Activated CD8-positive, alpha-beta memory T cell treated with anti-CD3 and anti-CD28 coated beads, Interleukin-2, amount 50 U/mL, for 24 hours (primary cell): Measurements from ENCODE around the gene IPO8.
"Not testable (repeated sequence)": the region's sequence is repeated elsewhere in the genome, so short reads cannot be mapped to it uniquely, and the experiment has no call there.

ENCODE experiments used
- DNase-seq: peaks from one replicate; pipeline ENCODE4 v3.0.0-alpha.2; 2020; ENCODE audit errors: extremely low read depth

The IPO8 gene

GRCh38 chr12:30687265-30687986 is 8.2 kb downstream of the IPO8 start:
- DNase-seq: no peak

- no peak for DNase-seq
Measured at GRCh38 chr12:30679241-30679640, 16.4 kb downstream of the IPO8 start.

- no peak for DNase-seq
Measured at GRCh38 chr12:30678221-30678620, 17.4 kb downstream of the IPO8 start.

- DNase-seq: no peak
Measured at GRCh38 chr12:30661210-30661609, 34.5 kb downstream of the IPO8 start.

GRCh38 chr12:30652034-30652696 is 43.5 kb downstream of the IPO8 start:
- DNase-seq: no peak

DNA sequence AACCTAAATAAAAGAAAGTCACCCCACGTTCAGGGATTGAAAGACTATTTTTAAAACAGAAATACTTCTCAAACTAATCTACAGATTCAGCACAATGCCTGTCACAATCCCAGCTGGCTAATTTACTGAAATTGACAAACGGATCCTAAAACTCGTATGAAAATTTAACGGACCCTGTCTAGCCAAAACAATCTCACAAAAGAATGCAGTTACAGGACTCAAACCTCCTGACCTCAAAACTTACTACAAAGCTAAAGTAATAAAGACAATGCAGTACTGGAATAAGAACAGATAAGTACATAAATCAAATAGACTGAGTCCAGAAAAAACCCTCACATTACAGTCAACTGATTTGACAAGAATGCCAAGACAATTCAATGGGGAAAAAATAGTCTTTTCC is 48.8 kb downstream of the IPO8 start:
- DNase-seq: no peak

DNA sequence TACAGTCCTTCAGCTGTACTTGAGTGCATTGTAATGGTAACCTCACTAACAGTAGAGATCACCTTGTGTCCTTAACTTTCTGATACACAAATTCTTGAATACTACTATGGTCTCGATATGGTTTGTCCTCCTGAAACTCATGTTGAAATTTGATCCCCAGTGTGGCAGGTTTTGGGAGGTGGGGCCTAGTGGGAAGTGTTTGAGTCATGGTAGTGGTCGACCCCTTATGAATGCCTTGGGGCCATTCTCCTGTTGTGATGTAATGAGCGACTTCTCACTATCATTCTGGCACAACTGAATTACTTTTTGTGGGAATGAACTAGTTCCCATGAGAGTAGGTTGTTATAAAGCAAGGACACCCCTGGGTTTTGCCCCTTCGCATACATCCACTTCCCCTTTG is 52.3 kb downstream of the IPO8 start:
- no peak for DNase-seq

DNA sequence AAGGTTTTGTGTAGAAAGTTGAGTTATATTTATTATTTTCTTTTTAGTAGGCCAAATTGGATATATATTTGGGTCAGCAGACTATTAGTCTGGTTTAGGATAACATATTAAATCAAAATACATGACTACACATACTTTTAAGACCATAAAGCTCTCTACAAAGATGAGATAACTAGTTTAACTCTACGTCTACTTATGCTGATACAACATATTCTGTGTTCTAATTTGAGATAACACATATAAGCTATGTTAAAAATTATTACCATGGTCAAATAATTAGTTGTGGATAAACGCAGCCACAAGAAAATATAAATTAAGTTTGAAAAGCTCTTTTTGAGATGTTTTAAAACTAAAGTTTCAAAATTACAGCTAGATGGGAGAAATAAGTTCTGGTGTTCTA is 55.3 kb downstream of the IPO8 start:
- no peak for DNase-seq

GRCh38 chr12:30635385-30635784 is 60.3 kb downstream of the IPO8 start:
- DNase-seq: no peak

DNA sequence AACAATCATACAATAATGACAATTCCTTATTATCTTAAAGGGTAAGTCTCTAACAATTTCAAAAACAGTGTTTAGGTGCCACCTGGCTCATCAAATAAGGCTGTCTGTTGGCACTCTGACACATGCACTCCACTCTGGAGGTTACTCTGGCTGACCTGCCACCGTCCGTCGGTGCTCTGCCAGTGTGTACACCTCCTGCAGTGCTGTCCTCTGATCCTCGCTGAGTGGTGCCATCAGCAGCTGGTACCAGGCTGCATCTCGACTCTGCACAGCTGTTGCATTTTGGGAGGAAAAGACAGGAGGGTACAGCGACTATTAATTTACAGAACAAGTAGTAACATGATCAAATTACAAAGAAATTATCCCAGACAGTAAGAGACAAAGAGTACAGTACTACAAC is 63.9 kb downstream of the IPO8 start:
- no peak for DNase-seq

DNA sequence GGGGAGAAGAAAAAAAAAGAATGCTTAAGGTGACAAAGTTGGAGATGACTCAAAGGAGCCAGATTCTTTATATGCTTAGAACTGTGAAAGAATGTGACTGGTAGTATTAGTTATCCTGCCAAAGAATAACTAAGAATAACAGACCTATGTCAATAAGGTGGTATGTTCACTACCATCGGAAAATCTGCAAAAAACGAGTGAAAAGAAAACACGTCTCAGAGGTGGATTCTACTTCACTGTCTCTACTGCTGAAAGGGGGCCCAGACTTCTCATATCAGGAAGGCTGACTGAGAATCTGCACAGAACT is 64.7 kb downstream of the IPO8 start:
- DNase-seq: no peak

GRCh38 chr12:30630076-30630978 is 65.3 kb downstream of the IPO8 start:
- no peak for DNase-seq

- no peak for DNase-seq
Measured at GRCh38 chr12:30626847-30627246, 68.8 kb downstream of the IPO8 start.

DNA sequence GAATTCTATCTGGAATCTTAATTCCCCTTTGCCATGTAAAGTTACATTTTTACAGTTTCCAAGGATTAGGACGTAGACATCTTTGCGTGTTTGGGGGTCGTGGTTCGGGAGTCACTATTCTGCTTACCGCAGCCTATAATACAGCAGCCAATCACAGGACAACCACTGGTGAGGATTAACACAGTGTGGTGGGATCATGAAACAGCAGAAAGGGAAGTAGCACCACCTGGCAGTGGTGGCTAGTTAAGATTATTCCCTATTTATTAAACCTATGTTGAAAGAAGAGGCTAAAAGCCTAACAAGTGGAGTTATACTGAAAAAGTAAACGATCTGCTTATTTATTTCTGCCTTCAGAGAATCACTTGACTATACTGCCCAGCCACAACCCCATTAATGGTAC is 71.7 kb downstream of the IPO8 start:
- no peak for DNase-seq

GRCh38 chr12:30622509-30622908 is 73.2 kb downstream of the IPO8 start:
- DNase-seq: no peak

DNA sequence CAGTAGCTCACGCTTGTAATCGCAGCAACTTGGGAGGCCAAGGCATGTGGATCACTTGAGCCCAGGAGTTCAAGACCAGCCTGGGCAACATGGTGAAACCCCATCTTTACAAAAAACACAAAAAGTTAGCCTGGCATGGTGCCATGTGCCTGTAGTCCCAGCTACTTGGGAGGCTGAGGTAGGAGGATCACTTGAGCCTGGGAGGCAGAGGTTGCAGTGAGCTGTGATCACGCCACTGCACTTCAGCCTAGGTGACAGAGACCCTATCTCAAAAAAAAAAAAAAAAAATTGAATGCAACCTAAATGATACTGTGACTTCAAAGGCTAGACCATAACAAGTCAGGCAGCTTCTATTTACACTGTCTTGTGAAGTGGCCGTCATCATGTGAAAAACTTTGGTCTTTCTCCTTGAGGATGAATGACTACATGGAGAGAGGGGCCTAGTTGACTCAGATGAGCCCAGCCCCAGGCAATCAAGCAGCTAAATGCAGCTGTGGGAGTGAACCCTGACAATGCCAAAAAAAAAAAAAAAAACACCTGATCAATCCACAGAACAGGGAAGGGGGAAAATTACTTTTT is 73.9 kb downstream of the IPO8 start:
- not testable (repeated sequence) for DNase-seq

- DNase-seq: no peak
Measured at GRCh38 chr12:30617346-30618016, 78.2 kb downstream of the IPO8 start.

DNA sequence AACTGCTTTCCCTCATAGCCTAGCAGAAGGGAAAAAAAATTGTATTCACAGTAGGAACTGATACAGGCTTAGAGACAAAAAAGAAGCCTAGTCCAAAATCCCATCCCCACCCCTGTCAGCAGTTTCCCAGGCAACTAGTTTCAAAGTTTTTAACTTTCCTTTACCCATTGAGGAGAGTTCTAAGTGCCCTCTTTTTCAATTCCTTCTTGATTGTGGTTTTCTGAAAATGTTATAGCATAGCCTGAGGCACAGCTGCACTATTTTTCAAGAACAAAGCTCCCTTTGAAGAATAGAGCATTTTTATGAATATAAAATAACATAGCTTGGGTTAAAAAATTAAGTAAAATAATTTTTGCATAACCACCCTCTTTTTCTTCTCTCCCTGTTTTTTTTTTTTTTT is 81.6 kb downstream of the IPO8 start:
- no peak for DNase-seq

- DNase-seq: no peak
Measured at GRCh38 chr12:30613119-30613830, 82.4 kb downstream of the IPO8 start.

DNA sequence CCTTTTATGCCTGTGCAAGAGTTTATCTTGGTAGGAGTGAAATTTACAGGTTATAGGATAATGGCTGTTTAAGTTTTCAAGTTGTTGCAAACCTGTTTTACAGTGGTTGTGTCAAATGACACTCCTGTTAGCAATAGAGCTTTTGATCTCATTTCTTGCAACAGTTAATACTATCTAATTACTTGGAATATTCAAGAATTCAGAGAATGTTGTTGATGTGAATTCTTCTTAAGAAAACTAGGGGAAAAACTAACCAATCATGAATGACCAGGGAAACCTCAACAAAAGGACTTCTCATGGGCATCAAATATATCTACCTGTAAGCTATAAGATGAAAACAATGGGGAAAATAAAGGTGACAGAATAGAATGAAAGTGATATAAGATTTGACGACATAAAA is 85.0 kb downstream of the IPO8 start:
- DNase-seq: no peak

GRCh38 chr12:30609819-30610218 is 85.8 kb downstream of the IPO8 start:
- DNase-seq: not testable (repeated sequence)
